Muscle of leg (tissue), 11 donors: Measurements from ENCODE around the gene F8. TPM values are rescaled to one million over a fixed set of nuclear protein-coding genes. Genes with fewer than 3 reads are reported as not detected.
A peak's percentile ranks its signal among the peaks of the same experiment; 100 is the strongest.

ENCODE experiments used
- DNase-seq: peaks from one replicate; pipeline ENCODE4 v3.0.0; 2013
- H3K27ac ChIP-seq: one replicate; pipeline ENCODE4 v1.5.1; 2013; ENCODE audit warnings: mild to moderate bottlenecking, low read length, control low read depth
- H3K27me3 ChIP-seq: one replicate; pipeline ENCODE4 v1.6.1; 2013; ENCODE audit warnings: low read length; ENCODE audit not compliant: control insufficient read depth, insufficient read depth
- H3K36me3 ChIP-seq: one replicate; pipeline ENCODE4 v1.6.1; 2013; ENCODE audit warnings: low read length; ENCODE audit not compliant: control insufficient read depth, insufficient read depth
- H3K4me1 ChIP-seq: one replicate; pipeline ENCODE4 v1.6.1; 2013; ENCODE audit warnings: low read length; ENCODE audit not compliant: control insufficient read depth, insufficient read depth
- H3K4me3 ChIP-seq: one replicate; pipeline ENCODE4 v1.5.1; 2013; ENCODE audit warnings: low read length, control low read depth
- H3K9me3 ChIP-seq: replicated peaks from 2 replicates; pipeline ENCODE4 v1.6.1; 2013; ENCODE audit warnings: low read depth, low read length; ENCODE audit not compliant: control insufficient read depth
- WGBS: methylation state at CpG from one replicate; pipeline ENCODE4 v1.1.5; 2013; ENCODE audit warnings: missing lambda C conversion rate; ENCODE audit not compliant: insufficient coverage; 5-methylcytosine and 5-hydroxymethylcytosine counted together
- polyA plus RNA-seq, 8 donors: library from polyadenylated mRNA; unstranded; fragments of 120-200 nt; gene quantifications; one replicate each; pipeline versions ENCODE4 v1.2.1 to v1.2.3, GENCODE V29; 2013; ENCODE audit warnings: inconsistent platforms in 1 of 8, low replicate concordance in 1 of 8; ENCODE audit not compliant: insufficient read length in 8 of 8, insufficient read depth in 1 of 8
- total RNA-seq: library from RNA; stranded (reverse); fragments of 120-200 nt; gene quantifications from one replicate; pipeline ENCODE4 v1.2.4, GENCODE V29; 2013

The F8 gene
- total and polyA plus RNA-seq, 9 donors, result 3.6 to 7.0 (median 5.0) TPM

DNA sequence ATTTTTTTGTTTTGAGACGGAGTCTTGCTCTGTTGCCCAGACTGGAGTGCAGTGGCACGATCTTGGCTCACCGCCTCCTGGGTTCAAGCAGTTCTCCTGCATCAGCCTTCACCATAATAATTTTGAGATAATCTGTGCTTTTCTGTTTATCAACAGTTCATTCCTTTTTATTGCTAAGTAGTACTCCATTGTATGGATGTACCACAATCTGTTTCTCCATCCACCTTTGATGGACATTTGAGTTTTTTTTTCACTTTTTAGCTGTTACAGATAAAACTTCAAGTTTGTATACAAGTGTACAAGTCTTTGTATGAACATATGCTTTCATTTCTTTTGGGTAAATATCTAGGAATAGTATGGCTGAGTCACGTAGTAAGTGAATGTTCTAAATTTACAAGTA is 13.2 kb upstream of the F8 start:
- Histone ChIP-seq H3K4me1 (no peaks in the 10 kb centered on the region), H3K27me3 (no peaks in the 10 kb centered on the region), H3K9me3 (peaks cover 5% of the 10 kb centered on the region), H3K36me3 (no peaks in the 10 kb centered on the region), H3K27ac (no peak overlapping the region), H3K4me3 (no peak overlapping the region)
- no CpG with 5 or more reads among the region's 4 CpGs for WGBS
- DNase-seq, result no peak

DNA sequence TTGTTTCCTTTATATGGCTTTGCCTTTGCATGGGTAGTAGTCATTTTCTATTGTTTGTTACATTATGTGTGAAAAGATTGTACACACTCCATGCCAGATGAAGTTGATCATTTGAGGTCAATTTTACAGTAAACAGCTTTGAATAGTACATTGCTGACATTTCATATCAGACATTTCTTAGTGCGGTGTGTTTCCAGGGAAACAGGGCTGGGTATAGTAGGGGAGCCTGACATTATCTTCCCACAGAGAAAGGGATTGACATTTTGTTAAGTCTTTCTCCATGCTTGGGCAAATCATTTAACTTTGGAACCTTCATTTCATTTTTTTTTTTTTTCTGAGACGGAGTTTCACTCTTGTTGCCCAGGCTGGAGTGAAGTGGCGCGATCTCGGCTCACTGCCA is 9.1 kb upstream of the F8 start:
- Histone ChIP-seq H3K9me3 (peaks cover 3% of the 10 kb centered on the region), H3K27ac (no peak overlapping the region), H3K4me3 (no peak overlapping the region), H3K4me1 (peaks cover 3% of the 10 kb centered on the region), H3K27me3 (no peaks in the 10 kb centered on the region), H3K36me3 (no peaks in the 10 kb centered on the region)
- no peak for DNase-seq
- no CpG with 5 or more reads among the region's 5 CpGs for WGBS

DNA sequence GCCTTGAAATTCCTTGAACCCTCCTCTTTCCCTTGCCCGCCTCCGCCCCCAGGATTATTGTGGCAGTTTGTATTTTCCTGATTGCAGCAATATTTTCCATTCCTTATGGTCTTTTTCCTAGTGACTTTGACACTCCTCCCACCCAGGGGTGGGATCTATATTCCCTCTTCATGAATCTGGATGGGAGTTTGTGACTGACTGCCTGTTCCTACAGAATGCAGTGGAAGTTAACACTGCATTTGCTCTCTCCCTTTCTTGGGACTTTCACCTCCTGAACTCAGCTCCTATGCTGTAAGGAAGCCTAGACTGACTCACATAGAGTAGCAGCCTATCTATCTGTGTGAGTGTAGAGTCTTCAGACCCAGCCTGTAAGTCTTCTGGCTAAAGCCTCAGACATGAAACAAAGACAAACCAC is 6.4 kb upstream of the F8 start:
- Histone ChIP-seq H3K4me3 (no peak overlapping the region), H3K9me3 (no peaks in the 10 kb centered on the region), H3K36me3 (no peaks in the 10 kb centered on the region), H3K27ac (peak overlapping the region; percentile 25), H3K27me3 (no peaks in the 10 kb centered on the region), H3K4me1 (peaks cover 3% of the 10 kb centered on the region)
- WGBS, result no CpG with 5 or more reads among the region's 2 CpGs
- DNase-seq, result peak; percentile 40

DNA sequence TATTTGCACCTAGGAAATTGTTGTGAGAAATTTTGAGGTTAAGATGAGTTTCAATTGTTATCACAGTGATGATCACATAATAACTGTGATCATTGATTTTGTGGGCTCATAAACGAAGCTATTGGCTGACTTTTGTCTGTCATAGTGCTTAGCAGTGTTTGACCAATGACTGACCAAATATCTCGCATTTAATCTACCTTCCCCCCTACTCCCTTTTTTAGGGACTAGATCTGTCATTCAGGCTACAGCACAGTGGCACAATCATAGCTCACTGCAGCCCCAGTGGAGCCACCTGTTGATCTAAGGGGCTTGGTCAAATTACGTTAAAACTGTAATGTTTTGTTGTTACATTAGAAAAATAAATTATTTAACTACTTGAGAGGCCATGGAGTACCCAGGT is 5.6 kb upstream of the F8 start:
- Histone ChIP-seq H3K36me3 (no peaks in the 10 kb centered on the region), H3K4me1 (peaks cover 3% of the 10 kb centered on the region), H3K9me3 (no peaks in the 10 kb centered on the region), H3K27me3 (no peaks in the 10 kb centered on the region), H3K27ac (peak overlapping the region; percentile 99), H3K4me3 (peak overlapping the region; percentile 69)
- no peak for DNase-seq
- 57% methylated on average over 1 of the region's 3 CpGs for WGBS

DNA sequence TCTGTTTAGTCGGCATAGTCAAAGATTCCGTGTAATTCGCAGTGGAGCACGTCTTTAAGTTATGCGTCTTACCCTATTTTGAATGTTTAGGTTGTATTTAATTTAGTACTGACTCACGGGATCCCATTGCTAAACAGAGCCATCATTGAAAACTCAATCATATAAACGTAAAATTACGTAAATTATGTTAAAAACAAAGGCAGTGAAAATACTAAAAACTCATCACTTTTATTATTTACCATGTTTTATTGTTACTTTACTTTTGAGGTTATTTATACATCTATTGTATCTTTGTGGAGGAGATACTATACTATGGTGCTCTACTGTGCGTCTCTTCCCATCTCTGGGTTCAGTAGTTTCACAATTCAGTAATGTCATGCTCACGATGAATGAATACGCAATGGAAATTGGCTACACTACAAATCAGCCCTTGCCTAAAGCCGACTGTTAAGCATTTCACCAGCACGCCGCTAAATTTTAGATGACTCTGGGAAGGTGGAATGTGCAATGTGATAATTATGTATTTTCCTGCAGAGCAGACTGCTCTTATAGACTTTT is 5.1 kb upstream of the F8 start:
- peak; percentile 89 for DNase-seq
- H3K4me3 ChIP-seq, result peak overlapping the region; percentile 69
- 11% methylated on average over 3 of the region's 14 CpGs for WGBS
- peak overlapping the region; percentile 99 for H3K27ac ChIP-seq
- no peaks in the 10 kb centered on the region for H3K9me3 ChIP-seq
- no peaks in the 10 kb centered on the region for H3K36me3 ChIP-seq
- H3K4me1 ChIP-seq, result peaks cover 3% of the 10 kb centered on the region
- H3K27me3 ChIP-seq, result no peaks in the 10 kb centered on the region

DNA sequence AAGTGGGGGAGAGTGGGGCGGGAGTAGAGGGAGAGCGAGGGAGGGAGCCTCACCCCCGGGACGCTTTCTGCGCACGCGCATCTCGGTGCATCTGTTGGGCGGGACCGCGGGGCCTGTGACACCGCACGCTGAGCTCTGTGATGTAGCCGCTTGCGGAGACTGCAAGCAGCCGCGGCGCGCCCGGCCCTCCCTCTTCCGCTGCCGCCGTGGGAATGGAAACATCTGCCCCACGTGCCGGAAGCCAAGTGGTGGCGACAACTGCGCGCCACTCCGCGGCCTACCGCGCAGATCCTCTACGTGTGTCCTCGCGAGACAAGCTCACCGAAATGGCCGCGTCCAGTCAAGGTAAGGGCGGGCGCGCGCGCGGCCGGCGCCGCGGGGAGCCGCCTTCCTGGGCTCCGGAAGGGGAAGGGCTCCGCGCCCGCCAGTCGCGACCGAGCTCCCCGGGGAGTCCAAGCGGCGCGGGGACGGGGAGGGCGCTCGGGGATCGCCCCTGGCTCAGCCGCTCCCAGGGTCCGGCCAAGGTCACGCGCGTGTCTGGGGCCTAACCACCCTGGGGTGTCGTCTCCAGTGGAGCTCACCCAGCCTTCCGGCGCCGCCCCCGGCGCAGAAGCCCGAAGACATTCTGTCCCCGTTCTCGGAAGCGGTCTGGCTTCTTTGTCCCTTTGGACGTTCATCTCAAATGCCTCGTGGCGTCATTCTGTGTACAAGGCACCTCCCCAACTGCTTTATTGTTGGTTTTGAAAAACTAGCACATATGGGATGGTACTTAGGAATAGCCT is 4.4 kb upstream of the F8 start, which contains the start of gene FUNDC2:
Gene FUNDC2 (plus strand): TSS at position 118 of the 782 bp plus-strand sequence. CDS start 95 bp downstream, at position 213.
- Histone ChIP-seq H3K9me3 (no peaks in the 10 kb centered on the region), H3K4me3 (peak within 1 kb of the TSS; percentile 69), H3K36me3 (no peaks in the 10 kb centered on the region), H3K27ac (peak within 1 kb of the TSS; percentile 99), H3K27me3 (no peaks in the 10 kb centered on the region), H3K4me1 (peaks cover 3% of the 10 kb centered on the region)
- peak; percentile 97 for DNase-seq
- 27% methylated on average over 75 of the region's 82 CpGs for WGBS

DNA sequence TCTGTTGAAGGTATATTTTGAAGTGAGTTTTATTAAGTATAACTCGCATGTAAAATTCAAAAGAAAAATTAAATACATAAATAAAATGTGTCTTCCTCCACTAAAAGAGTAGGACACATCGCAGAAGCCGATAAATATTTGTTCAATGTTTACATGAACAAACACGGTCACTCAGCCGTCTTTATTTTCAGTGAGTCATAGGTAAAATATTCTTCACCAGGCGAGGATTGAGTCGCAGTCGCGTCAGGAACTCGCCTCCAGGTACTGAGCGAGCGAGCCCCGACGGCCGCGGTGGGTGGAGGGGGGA is 3.9 kb upstream of the F8 start:
- Histone ChIP-seq H3K9me3 (no peaks in the 10 kb centered on the region), H3K27me3 (no peaks in the 10 kb centered on the region), H3K27ac (peak overlapping the region; percentile 99), H3K36me3 (no peaks in the 10 kb centered on the region), H3K4me3 (peak overlapping the region; percentile 69), H3K4me1 (peaks cover 3% of the 10 kb centered on the region)
- 39% methylated on average over 13 of the region's 16 CpGs for WGBS
- no peak for DNase-seq

DNA sequence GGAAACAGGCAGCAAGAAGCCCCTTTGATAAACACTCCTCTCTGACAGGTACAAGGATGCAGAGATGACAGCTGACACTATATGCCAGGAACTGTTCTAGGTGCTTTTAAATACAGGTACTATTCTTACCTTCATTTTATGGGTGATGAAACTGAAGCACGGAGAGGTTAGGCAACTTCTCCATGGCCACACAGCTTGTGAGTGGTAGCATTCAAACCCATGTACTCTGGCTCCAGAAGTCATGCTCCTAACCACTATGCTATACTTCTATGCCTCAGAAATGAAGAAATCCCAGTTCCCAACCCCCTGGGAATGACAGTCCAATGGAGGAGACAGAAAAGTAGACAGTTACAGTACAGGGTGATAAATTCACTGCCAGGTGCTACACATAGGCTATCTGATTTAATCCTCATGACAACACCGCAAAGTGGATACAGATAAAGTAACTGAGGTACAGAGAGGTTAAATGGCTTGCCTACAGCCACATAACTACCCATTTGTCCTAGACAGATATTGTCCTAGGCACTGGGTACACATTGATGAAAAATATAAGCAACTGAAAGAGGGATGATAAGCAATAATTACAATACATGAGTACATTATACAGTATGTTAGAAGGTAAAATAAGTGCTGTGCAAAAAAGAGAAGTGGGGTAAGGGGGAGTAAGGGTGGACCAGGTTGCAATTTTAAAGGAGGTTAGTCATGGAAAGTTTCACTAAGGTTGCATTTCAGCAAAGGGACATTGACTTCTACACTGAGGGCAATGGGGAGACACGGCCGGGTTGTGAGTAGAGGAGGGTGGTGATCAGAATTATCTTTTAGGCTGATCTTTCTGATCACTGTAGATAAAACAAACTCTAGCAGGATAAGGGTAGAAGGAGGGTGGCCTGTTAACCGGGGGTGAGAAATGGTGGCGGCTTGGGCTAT is 1.6 kb upstream of the F8 start:
- Histone ChIP-seq H3K27ac (no peak overlapping the region), H3K9me3 (no peaks in the 10 kb centered on the region), H3K36me3 (no peaks in the 10 kb centered on the region), H3K4me3 (no peak overlapping the region), H3K27me3 (no peaks in the 10 kb centered on the region), H3K4me1 (peaks cover 3% of the 10 kb centered on the region)
- DNase-seq, result no peak
- WGBS, result 94% methylated on average over 4 of the region's 6 CpGs

DNA sequence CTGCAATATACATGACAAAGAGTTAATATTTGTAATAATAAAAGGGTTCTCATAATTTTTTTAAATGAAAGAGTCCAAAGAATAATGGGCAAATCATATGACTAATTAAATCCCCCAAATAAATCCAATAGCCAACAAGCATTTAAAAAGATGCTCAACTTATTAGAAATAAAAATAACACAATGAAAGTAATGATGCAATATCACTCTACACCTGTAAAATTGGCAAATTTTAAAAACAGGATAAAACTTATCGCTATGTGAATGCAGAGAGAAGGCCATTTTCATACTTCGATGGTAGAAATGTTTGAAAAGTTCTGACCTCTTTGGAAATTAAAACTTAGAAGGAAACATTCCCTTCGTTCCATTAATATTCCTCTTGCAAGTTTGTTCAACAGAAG is 1.9 kb downstream of the F8 start:
- Histone ChIP-seq H3K4me1 (no peaks in the 10 kb centered on the region), H3K27me3 (no peaks in the 10 kb centered on the region), H3K27ac (no peak overlapping the region), H3K4me3 (no peak overlapping the region), H3K36me3 (no peaks in the 10 kb centered on the region), H3K9me3 (no peaks in the 10 kb centered on the region)
- DNase-seq, result no peak
- WGBS, result no CpG with 5 or more reads among the region's 3 CpGs

DNA sequence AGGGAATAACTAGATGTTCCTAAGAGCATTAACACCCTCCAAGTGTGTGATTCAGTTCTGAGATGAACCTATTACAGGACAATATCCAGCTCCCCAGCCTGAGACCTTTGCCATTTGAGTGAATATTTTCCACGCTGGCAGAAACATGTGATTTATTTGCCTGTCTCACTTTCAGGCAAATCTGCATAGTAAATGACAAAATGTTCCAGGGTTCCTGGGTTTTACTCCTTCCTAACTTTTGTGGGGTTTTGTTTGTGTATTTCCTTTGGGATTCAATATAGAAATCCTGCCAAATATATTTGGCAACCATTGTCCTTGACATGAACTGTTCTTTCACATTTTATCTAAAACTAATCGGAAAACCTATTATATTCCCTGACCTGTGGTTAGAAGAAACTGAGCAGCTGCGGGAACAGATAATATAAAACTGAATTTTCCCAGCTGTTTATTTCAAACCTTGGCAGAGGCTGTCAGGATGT is 12.5 kb downstream of the F8 start:
- no peaks in the 10 kb centered on the region for H3K36me3 ChIP-seq
- no peaks in the 10 kb centered on the region for H3K9me3 ChIP-seq
- WGBS, result 17% methylated on average over 1 of the region's 3 CpGs
- H3K4me3 ChIP-seq, result no peak overlapping the region
- no peaks in the 10 kb centered on the region for H3K27me3 ChIP-seq
- H3K27ac ChIP-seq, result peak overlapping the region; percentile 69
- peak; percentile 84 for DNase-seq
- H3K4me1 ChIP-seq, result peaks cover 11% of the 10 kb centered on the region
